Upper lobe of right lung (tissue), 1 donor: ENCODE data around the gene MYF5. TPM values are rescaled to one million over a fixed set of nuclear protein-coding genes. Genes with fewer than 3 reads are reported as not detected.

Source experiments
- ATAC-seq: fragments of 200-7000 bp; cut with Tn5 transposase; one replicate; pipeline ENCODE4 v1.9.1; 2020; ENCODE audit warnings: mild to moderate bottlenecking, moderate library complexity
- DNase-seq: peaks from one replicate; pipeline ENCODE4 v3.0.0-alpha.2; 2020
- H3K27ac ChIP-seq: fragments of 200-600 bp; one replicate; pipeline ENCODE4 v1.8.0; 2022
- H3K27me3 ChIP-seq: fragments of 200-600 bp; one replicate; pipeline ENCODE4 v1.8.0; 2022; ENCODE audit warnings: mild to moderate bottlenecking
- H3K36me3 ChIP-seq: fragments of 200-600 bp; one replicate; pipeline ENCODE4 v1.8.0; 2022
- H3K4me1 ChIP-seq: fragments of 200-600 bp; one replicate; pipeline ENCODE4 v1.8.0; 2022
- H3K4me3 ChIP-seq: fragments of 200-600 bp; one replicate; pipeline ENCODE4 v1.8.0; 2022; ENCODE audit warnings: mild to moderate bottlenecking
- H3K9me3 ChIP-seq: fragments of 200-600 bp; one replicate; pipeline ENCODE4 v1.8.0; 2022
- CTCF ChIP-seq: fragments of 200-600 bp; IDR thresholded peaks from one replicate; pipeline ENCODE4 v1.8.0; 2022; ENCODE audit warnings: antibody characterized with exemption
- intact Hi-C: fragments of 100-400 bp; cut with DNase I; formaldehyde crosslinking; loops from one replicate; pipeline ENCODE4 v1.11.0; 2022
- total RNA-seq: library from RNA; stranded (reverse); fragmentation: NEBNext Ultra II Directional; extraction: Animal tissue kit (Norgen Biotek cat#: 25700); gene quantifications from one replicate; pipeline ENCODE4 v1.2.1, GENCODE V29; 2021
- donor health status: DM: no; HTN: yes; CAD: no; lungs with severe emphysema.

Gene MYF5
- total RNA-seq, 1 donor from 2014 or later, result not detected

GRCh38 chr12:80702889-80703805 is 13.6 kb upstream of the MYF5 start:
- intact Hi-C loops, result no loop called here
- H3K27ac ChIP-seq, result no peak overlapping the region
- H3K4me3 ChIP-seq, result no peak overlapping the region
- no peaks in the 10 kb centered on the region for H3K4me1 ChIP-seq
- H3K9me3 ChIP-seq, result no peaks in the 10 kb centered on the region
- ATAC-seq, result no peak
- TF ChIP-seq CTCF, result no peak
- H3K27me3 ChIP-seq, result peaks cover 6% of the 10 kb centered on the region
- no peaks in the 10 kb centered on the region for H3K36me3 ChIP-seq
- DNase-seq, result no peak

DNA sequence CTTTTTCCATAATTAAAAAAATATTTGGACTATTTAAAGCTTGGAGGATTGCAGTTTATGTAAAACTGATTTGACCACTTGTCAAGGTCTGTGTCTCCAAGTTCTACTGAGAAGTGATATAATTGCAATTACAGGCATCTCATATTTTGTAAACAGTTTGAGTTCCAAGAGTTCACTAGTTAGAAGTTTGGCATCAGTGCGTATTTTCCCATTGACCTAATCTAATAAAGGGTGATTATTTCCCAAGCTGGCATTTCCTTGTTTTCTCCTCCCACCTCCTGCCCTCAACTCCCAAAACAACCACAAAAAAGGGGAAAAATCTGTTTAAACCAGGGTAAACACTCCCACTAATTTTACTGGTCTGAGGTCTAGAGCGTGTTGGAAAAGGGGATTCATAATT is 12.3 kb upstream of the MYF5 start:
- Histone ChIP-seq H3K4me3 (no peak overlapping the region), H3K27me3 (peaks cover 15% of the 10 kb centered on the region), H3K9me3 (no peaks in the 10 kb centered on the region), H3K4me1 (no peaks in the 10 kb centered on the region), H3K27ac (no peak overlapping the region), H3K36me3 (no peaks in the 10 kb centered on the region)
- DNase-seq (no peak), ATAC-seq (no peak)
- intact Hi-C loops, result no loop called here
- no peak for TF ChIP-seq CTCF

DNA sequence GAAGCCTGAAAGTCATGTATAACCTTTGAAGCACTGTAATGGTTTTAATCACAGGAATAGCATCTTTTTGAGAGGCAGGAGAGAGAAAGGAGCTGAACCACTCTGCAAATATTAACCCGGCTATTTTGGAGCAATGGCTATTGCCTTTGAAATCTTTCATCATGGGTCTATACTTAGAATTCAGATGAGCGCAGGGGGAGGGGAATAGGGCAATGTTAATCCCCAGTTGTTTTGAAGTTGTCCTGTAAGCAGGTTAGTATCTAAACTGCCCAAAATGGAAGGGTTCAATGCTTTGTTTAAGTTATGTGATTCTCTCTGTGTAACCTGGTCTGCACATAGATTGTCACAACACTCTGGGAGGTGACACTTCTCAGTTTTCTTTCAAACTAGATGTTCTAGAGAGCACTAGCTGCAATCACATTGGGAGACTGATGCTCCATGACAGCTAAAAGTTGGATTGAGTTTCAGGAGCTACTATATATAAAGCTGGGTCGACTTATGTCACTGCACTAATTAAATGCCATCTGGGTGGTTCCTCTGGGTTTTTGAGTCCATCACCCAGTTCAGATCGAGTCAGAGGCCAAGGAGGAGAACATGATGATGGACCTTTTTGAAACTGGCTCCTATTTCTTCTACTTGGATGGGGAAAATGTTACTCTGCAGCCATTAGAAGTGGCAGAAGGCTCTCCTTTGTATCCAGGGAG is 9.4 kb upstream of the MYF5 start, which contains the start of gene MYF6:
MYF6 (plus strand) TSS at position 509 of the 704 bp plus-strand sequence; CDS start at position 595, 86 bp downstream.
- Histone ChIP-seq H3K4me3 (no peak within 1 kb of the TSS), H3K36me3 (no peaks in the 10 kb centered on the region), H3K27me3 (peaks cover 15% of the 10 kb centered on the region), H3K9me3 (no peaks in the 10 kb centered on the region), H3K27ac (no peak within 1 kb of the TSS), H3K4me1 (no peaks in the 10 kb centered on the region)
- DNase-seq (no peak), ATAC-seq (no peak)
- no peak for TF ChIP-seq CTCF
- intact Hi-C loops, result no loop called here

DNA sequence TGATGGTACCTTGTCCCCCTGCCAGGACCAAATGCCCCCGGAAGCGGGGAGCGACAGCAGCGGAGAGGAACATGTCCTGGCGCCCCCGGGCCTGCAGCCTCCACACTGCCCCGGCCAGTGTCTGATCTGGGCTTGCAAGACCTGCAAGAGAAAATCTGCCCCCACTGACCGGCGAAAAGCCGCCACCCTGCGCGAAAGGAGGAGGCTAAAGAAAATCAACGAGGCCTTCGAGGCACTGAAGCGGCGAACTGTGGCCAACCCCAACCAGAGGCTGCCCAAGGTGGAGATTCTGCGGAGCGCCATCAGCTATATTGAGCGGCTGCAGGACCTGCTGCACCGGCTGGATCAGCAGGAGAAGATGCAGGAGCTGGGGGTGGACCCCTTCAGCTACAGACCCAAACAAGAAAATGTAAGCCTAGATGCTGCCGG is 8.9 kb upstream of the MYF5 start:
- ATAC-seq, result no peak
- no peaks in the 10 kb centered on the region for H3K4me1 ChIP-seq
- H3K9me3 ChIP-seq, result no peaks in the 10 kb centered on the region
- H3K27me3 ChIP-seq, result peaks cover 15% of the 10 kb centered on the region
- TF ChIP-seq CTCF, result no peak
- intact Hi-C loops, result no loop called here
- H3K27ac ChIP-seq, result no peak overlapping the region
- H3K36me3 ChIP-seq, result no peaks in the 10 kb centered on the region
- DNase-seq, result no peak
- H3K4me3 ChIP-seq, result no peak overlapping the region

DNA sequence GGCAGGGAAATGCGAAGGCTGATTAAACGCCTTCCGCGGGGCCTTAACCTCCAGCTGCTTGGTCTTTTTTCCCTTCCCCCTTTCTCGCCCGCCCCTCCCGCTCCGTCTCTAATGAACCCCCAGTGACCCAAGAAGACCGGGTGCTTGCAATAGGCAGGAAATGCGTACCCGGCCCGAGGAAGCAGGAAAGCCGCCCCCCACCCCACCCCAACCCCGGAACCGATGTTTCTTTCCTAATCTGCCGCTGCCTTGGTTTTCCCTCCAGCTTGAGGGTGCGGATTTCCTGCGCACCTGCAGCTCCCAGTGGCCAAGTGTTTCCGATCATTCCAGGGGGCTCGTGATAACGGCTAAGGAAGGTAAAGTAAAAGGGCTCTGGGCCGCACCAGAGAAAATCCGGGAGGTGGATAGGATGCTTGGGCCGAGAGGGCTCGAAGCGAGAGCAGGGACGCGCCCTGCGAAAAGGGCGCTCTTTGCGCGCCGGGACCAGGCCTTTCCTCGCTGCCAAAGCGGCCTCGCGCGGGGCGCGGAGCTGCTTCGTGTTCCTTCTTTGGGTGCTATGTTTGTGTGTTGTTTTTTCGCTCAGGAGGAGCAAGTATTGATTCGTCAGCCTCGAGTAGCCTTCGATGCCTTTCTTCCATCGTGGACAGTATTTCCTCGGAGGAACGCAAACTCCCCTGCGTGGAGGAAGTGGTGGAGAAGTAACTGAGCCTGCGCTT is 8.3 kb upstream of the MYF5 start:
- no peak for ATAC-seq
- Histone ChIP-seq H3K4me1 (no peaks in the 10 kb centered on the region), H3K27me3 (peaks cover 15% of the 10 kb centered on the region), H3K27ac (no peak overlapping the region), H3K4me3 (no peak overlapping the region), H3K9me3 (no peaks in the 10 kb centered on the region), H3K36me3 (no peaks in the 10 kb centered on the region)
- DNase-seq, result no peak
- TF ChIP-seq CTCF, result no peak
- intact Hi-C loops, result no loop called here
